Endothelial cell of umbilical vein (primary cell): ENCODE data around the gene LCLAT1.

Source experiments
- EZH2 ChIP-seq: IDR thresholded peaks from 2 replicates; pipeline ENCODE4 v1.6.1; 2012; ENCODE audit warnings: borderline replicate concordance, low read depth, mild to moderate bottlenecking, moderate library complexity, low read length, inconsistent platforms; ENCODE audit not compliant: severe bottlenecking
- MAX ChIP-seq: IDR thresholded peaks from 2 replicates; pipeline ENCODE4 v1.6.1; 2011; ENCODE audit not compliant: insufficient read depth, insufficient read length
- POLR2A ChIP-seq: IDR thresholded peaks from 2 replicates; pipeline ENCODE4 v1.6.1; 2012; ENCODE audit warnings: low read depth, mild to moderate bottlenecking, control low read depth, low read length

GRCh38 chr2:30456579-30456978 is 9.5 kb downstream of the LCLAT1 start:
- TF ChIP-seq MAX (no peak), POLR2A (no peak), EZH2 (no peak)
